Measurements from ENCODE around the gene LRP1B.

- TF ChIP-seq YY1 (IDR thresholded peaks at IDR 0.05; ENCODE audit: insufficient read depth, insufficient read length) (no peak), SUZ12 (IDR thresholded peaks at IDR 0.05; ENCODE audit: extremely low read depth, insufficient read depth, insufficient read length) (no peak)
Measured at GRCh38 chr2:140392824-140393223, 1738.0 kb downstream of the LRP1B start.

Data from NT2/D1 (cell line).